K562 (cell line): ENCODE measurements around the gene AHR.

Source experiments
- CHD1 ChIP-seq: fragments of 200-600 bp; sonication (generic); IDR thresholded peaks from one replicate; pipeline ENCODE4 v1.6.1; 2012; ENCODE audit warnings: mild to moderate bottlenecking, moderate library complexity, low read length, inconsistent platforms
- DPF2 ChIP-seq: fragments of 450-650 bp; IDR thresholded peaks from 2 replicates; pipeline ENCODE4 v1.6.1; 2016
- NR3C1 ChIP-seq: sonication (generic); formaldehyde crosslinking; IDR thresholded peaks from 2 replicates; pipeline ENCODE4 v1.8.1; 2022; ENCODE audit warnings: missing genetic modification reagents
- POLR2A ChIP-seq: fragments of 450-650 bp; conservative IDR thresholded peaks from 2 replicates; pipeline ENCODE4 v1.6.1; 2016
- SMC3 ChIP-seq: conservative IDR thresholded peaks from 2 replicates; pipeline ENCODE4 v1.6.1; 2011; ENCODE audit warnings: low read depth, low read length, improper control_type of control experiment; ENCODE audit not compliant: insufficient read depth
- SREBF2 ChIP-seq: sonication (generic); formaldehyde crosslinking; IDR thresholded peaks from 2 replicates; pipeline ENCODE4 v1.4.0; 2020; ENCODE audit warnings: mild to moderate bottlenecking, missing genetic modification reagents
- TEAD4 ChIP-seq, 2 experiments: sonication (generic) in 1 of 2; formaldehyde crosslinking in 1 of 2; IDR thresholded peaks; 2 replicates each; pipeline versions ENCODE4 v1.6.1 to v1.8.0; 2012 to 2022; ENCODE audit warnings: borderline replicate concordance in 1 of 2, inconsistent platforms in 1 of 2, low read length in 1 of 2, mild to moderate bottlenecking in 1 of 2, missing genetic modification reagents in 1 of 2
- YBX1 ChIP-seq: fragments of 450-650 bp; IDR thresholded peaks from 2 replicates; pipeline ENCODE4 v1.7.1; 2016; ENCODE audit warnings: mild to moderate bottlenecking
- ZNF121 ChIP-seq: sonication (generic); formaldehyde crosslinking; conservative IDR thresholded peaks from 2 replicates; pipeline ENCODE4 v1.8.0; 2022; ENCODE audit warnings: missing genetic modification reagents
- ZNF253 ChIP-seq: fragments of 250-450 bp; sonication (Bioruptor Pico); conservative IDR thresholded peaks from 2 replicates; pipeline ENCODE4 v1.6.1; 2021; ENCODE audit warnings: mild to moderate bottlenecking
- ZNF778 ChIP-seq: fragments of 450-650 bp; formaldehyde crosslinking; IDR thresholded peaks from 2 replicates; pipeline ENCODE4 v1.4.0; 2020; ENCODE audit warnings: mild to moderate bottlenecking, moderate library complexity
- TF ChIP-seq, protein P1 (sequence below): sonication (generic); formaldehyde crosslinking; IDR thresholded peaks from 2 replicates; pipeline ENCODE4 v1.8.0; 2023; ENCODE audit warnings: mild to moderate bottlenecking, missing genetic modification reagents
- TF ChIP-seq, protein P2 (sequence below), 3 experiments: IDR thresholded peaks in 2 of 3; conservative IDR thresholded peaks in 1 of 3; 2 replicates each; pipeline ENCODE4 v1.5.1; 2011 to 2012; ENCODE audit warnings: low read length in 3 of 3, mild to moderate bottlenecking in 3 of 3, control low read depth in 2 of 3, improper control_type of control experiment in 1 of 3, inconsistent platforms in 1 of 3, low read depth in 1 of 3, mixed read lengths in 1 of 3, moderate library complexity in 1 of 3; ENCODE audit not compliant: insufficient read depth in 2 of 3

DNA sequence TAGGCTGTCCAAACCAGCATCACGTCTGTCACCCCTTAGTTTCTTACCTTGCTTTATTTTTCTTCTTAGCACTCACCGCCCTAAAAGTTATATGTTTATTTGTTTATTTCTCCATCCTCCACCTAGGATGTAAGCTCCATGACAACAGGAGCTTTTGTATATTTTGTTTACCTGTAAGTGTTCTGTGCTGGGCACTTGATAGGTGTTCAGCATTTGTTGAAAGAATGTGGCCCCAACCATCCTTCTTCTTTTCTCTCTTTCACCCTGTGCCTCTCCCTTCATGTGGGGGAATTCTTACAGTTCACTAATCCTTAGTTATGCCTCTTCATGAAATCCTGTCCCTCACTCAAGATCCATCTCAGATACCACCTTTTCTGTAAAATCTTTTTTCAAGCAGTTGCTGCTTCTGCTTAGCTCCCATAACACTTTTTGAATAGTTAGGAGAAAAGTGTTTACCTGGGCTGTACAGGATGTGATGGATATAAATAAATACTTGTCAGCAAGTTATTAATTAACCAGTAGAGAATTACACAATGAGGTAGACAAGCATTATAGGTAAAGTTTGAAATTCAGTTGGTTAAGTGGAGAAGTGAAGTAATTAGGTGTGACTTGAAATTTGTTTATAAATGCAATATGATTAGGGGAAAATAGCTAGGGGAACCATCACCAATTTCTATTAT lies 9.7 kb downstream of the AHR start:
- TF ChIP-seq, protein P1, sequence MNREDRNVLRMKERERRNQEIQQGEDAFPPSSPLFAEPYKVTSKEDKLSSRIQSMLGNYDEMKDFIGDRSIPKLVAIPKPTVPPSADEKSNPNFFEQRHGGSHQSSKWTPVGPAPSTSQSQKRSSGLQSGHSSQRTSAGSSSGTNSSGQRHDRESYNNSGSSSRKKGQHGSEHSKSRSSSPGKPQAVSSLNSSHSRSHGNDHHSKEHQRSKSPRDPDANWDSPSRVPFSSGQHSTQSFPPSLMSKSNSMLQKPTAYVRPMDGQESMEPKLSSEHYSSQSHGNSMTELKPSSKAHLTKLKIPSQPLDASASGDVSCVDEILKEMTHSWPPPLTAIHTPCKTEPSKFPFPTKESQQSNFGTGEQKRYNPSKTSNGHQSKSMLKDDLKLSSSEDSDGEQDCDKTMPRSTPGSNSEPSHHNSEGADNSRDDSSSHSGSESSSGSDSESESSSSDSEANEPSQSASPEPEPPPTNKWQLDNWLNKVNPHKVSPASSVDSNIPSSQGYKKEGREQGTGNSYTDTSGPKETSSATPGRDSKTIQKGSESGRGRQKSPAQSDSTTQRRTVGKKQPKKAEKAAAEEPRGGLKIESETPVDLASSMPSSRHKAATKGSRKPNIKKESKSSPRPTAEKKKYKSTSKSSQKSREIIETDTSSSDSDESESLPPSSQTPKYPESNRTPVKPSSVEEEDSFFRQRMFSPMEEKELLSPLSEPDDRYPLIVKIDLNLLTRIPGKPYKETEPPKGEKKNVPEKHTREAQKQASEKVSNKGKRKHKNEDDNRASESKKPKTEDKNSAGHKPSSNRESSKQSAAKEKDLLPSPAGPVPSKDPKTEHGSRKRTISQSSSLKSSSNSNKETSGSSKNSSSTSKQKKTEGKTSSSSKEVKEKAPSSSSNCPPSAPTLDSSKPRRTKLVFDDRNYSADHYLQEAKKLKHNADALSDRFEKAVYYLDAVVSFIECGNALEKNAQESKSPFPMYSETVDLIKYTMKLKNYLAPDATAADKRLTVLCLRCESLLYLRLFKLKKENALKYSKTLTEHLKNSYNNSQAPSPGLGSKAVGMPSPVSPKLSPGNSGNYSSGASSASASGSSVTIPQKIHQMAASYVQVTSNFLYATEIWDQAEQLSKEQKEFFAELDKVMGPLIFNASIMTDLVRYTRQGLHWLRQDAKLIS: no peak
- TF ChIP-seq ZNF778 (CRISPR knock-in tag) (no peak), SREBF2 (CRISPR knock-in tag) (no peak), DPF2 (no peak), SMC3 (no peak), TEAD4 (IDR thresholded peaks at IDR 0.05; ENCODE audit: low read length) (no peak), TEAD4 (CRISPR knock-in tag; IDR thresholded peaks at IDR 0.05; ENCODE audit: borderline replicate concordance) (no peak), ZNF121 (no peak), NR3C1 (no peak), ZNF253 (no peak), YBX1 (no peak), CHD1 (no peak), POLR2A (no peak)
- TF ChIP-seq, protein P2, sequence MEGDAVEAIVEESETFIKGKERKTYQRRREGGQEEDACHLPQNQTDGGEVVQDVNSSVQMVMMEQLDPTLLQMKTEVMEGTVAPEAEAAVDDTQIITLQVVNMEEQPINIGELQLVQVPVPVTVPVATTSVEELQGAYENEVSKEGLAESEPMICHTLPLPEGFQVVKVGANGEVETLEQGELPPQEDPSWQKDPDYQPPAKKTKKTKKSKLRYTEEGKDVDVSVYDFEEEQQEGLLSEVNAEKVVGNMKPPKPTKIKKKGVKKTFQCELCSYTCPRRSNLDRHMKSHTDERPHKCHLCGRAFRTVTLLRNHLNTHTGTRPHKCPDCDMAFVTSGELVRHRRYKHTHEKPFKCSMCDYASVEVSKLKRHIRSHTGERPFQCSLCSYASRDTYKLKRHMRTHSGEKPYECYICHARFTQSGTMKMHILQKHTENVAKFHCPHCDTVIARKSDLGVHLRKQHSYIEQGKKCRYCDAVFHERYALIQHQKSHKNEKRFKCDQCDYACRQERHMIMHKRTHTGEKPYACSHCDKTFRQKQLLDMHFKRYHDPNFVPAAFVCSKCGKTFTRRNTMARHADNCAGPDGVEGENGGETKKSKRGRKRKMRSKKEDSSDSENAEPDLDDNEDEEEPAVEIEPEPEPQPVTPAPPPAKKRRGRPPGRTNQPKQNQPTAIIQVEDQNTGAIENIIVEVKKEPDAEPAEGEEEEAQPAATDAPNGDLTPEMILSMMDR (IDR thresholded peaks at IDR 0.05 in 2 of 3, conservative IDR thresholded peaks at IDR 0.05 in 1 of 3; ENCODE audit: insufficient read depth in 2 of 3, low read depth in 1 of 3, low read length in 3 of 3): no peak
